GM12872 (cell line): ENCODE results near the gene CLEC16A.

Source experiments
- TF ChIP-seq, protein P1 (sequence below): IDR thresholded peaks from 3 replicates; pipeline ENCODE4 v1.5.1; 2011; ENCODE audit warnings: low read depth, mild to moderate bottlenecking, low read length, moderate library complexity; ENCODE audit not compliant: insufficient read depth

The CLEC16A gene

DNA sequence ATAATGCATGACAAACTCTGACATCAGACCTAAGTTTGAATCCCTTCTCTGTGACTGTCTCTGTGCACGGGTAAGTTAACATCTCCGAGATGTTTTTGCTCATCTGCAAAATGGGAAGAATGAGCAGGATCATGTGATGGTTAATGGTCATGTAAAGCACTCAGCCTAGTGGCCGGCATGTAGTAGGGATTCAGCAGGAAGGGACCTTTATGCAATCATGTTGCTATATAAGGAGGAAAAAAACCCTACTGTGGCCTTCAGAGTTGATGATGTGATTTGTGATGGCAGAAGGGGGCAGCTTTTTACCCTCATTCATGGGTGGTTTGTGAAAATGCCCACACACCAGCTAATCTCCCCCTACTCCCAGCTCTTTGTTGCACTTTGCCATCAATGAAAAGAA lies 24.1 kb downstream of the CLEC16A start:
- TF ChIP-seq, protein P1, sequence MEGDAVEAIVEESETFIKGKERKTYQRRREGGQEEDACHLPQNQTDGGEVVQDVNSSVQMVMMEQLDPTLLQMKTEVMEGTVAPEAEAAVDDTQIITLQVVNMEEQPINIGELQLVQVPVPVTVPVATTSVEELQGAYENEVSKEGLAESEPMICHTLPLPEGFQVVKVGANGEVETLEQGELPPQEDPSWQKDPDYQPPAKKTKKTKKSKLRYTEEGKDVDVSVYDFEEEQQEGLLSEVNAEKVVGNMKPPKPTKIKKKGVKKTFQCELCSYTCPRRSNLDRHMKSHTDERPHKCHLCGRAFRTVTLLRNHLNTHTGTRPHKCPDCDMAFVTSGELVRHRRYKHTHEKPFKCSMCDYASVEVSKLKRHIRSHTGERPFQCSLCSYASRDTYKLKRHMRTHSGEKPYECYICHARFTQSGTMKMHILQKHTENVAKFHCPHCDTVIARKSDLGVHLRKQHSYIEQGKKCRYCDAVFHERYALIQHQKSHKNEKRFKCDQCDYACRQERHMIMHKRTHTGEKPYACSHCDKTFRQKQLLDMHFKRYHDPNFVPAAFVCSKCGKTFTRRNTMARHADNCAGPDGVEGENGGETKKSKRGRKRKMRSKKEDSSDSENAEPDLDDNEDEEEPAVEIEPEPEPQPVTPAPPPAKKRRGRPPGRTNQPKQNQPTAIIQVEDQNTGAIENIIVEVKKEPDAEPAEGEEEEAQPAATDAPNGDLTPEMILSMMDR: no peak

DNA sequence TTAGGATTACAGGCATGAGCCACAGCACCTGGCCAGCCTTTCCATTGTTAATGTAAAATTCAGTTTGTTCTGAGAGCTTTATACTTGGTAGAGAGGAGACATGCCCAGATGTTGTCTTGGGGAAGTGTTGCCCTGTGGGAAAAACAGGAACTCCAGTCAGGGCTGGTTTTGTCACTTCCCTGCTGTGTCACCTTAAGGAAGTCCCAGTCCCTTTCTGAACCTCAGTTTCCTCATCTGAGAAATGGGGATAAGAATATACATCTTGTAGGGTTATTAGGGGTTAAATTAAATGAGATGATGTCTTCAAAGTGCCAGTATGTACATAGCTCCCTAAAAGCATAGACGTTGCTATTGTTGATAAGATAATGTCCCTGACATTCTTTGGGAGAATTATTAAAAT lies 25.3 kb downstream of the CLEC16A start:
- TF ChIP-seq, protein P1: no peak

DNA sequence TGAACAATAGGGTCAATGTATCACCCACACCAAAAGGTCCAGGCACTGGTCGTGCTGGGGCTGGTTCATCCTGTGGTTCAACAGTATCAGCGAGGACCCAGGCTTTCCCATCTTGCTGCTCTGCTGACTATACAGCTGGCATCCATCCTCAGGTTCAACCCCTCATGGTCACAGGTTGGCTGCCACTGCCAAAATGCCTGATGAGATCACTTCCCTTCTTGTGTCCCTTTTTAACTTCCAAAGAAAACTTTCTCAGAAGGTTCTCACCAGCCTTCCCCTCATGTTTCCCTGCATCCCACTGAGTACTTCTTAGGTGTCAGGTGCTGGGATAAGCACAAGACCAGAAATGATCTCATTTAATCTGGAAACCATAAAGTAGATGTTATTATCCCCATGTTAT lies 25.7 kb downstream of the CLEC16A start:
- TF ChIP-seq, protein P1: no peak

DNA sequence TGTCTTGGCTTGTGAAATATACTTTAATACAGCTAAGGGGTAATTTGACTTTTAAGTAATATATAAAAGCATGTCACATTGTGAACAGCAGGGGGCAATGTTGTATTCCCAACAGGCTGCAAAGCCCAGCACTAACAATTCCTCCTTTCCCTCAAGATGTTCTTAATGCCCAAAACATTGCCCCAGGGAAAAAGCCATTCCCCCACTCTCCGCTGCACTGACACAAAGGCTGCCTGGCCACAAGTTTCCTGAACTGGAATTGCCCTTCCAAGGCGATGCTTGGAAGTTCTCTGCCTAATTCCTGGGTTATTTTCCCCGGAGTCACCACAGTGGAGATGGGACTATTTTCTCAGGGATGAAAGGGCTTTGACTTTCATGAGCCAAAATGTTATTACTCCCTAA lies 27.2 kb downstream of the CLEC16A start:
- TF ChIP-seq, protein P1: peak; percentile 68

DNA sequence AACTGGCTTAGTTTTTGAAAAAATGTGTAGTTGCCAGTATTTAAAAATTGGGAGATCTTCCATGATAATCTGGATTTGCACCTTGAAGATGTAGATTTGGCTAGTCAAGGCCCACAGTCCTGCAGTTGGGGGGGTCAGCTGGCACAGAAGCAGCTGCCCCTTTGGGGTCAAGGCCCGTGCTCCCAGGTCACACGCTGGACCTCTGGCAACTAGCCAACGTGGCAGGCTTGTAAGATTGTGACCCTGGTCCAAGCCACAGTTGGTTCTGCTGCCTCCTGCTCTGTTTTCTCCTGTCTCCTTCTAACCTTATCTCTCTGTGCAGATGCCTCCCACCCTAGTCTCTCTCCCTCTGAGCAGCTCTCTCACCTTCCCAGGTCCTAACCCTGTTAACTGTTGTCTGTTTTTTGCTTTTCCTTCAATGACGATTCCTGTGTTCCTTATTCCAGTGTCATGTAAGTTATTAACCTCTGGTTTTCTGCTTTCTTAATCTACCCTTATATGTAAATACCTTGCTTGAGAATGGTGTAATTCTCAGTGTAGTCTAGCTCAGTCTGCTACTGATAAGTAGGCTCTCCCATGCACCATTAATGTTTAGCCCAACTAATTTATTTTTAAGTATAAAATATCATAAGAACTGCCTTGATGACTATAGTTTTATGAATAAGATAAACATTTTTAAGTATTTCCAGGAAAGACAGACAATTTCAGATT lies 27.9 kb downstream of the CLEC16A start:
- TF ChIP-seq, protein P1: no peak

DNA sequence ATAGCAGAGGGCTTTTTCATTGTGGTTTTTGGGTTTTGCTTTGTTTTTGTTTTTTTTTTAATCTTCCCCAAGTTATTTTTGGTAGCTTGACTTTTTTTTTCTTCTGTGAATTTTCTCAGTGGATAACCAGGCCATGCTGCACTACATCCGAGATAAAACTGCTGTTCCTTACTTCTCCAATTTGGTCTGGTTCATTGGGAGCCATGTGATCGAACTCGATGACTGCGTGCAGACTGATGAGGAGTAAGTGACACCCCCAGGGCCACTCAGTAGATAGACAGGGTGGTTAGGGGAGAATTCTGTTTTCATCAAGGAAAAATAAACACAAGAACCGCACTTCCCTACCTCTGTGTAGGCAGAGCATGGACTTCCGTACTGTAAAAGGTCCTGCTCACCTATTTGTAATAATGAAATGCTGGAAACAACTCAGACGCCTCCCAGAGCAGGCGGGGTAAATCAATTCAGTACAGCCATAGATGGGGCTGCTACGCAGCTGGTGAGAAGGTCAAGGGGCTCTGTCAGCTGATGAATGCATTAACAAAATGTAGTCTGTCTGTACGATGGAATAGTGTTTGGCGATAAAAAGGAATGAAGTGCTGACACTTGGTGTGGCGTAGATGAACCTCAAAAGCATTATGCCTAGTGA lies 28.6 kb downstream of the CLEC16A start:
- TF ChIP-seq, protein P1: no peak

DNA sequence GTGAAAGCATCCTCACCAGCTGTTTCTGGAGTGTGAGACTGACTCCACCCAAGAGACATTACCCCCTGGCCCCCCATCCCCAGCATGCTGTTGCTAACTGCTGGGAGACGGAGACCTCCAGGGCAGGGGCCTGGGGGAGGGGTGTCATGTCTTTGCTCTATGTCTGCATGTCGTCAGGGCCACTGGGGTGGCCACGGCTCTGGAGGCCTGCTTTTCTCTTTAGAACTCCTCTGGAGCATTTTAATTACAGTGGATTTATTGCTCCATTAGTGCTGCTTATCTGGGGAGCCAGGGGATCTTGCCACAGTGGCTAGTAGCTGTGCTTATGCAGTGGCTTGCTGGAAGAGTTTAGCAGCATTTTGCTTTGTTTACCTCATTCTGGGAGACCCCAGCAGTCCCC lies 32.3 kb downstream of the CLEC16A start:
- TF ChIP-seq, protein P1: no peak
